GM23338 (cell line): ENCODE measurements around the gene RNH1.

Experiments
- EZH2 ChIP-seq: fragments of 200-600 bp; sonication (generic); IDR thresholded peaks from one replicate; pipeline ENCODE4 v1.8.0; 2017; ENCODE audit warnings: antibody characterized with exemption, mild to moderate bottlenecking, low read depth; ENCODE audit not compliant: unreplicated experiment
- JUNB ChIP-seq: IDR thresholded peaks from one replicate; pipeline ENCODE4 v1.6.1; 2016; ENCODE audit warnings: antibody characterized with exemption; ENCODE audit not compliant: unreplicated experiment
- TF ChIP-seq, protein P1 (sequence below), 2 experiments: fragments of 200-600 bp in 1 of 2; sonication (generic) in 1 of 2; conservative IDR thresholded peaks; 2 replicates each; pipeline versions ENCODE4 v1.5.1 to v1.6.1; 2016 to 2017; ENCODE audit warnings: antibody characterized with exemption in 2 of 2, low read depth in 2 of 2, mild to moderate bottlenecking in 2 of 2, moderate library complexity in 1 of 2

GRCh38 chr11:452203-452744 lies 54.8 kb downstream of the RNH1 start:
- TF ChIP-seq, protein P1, sequence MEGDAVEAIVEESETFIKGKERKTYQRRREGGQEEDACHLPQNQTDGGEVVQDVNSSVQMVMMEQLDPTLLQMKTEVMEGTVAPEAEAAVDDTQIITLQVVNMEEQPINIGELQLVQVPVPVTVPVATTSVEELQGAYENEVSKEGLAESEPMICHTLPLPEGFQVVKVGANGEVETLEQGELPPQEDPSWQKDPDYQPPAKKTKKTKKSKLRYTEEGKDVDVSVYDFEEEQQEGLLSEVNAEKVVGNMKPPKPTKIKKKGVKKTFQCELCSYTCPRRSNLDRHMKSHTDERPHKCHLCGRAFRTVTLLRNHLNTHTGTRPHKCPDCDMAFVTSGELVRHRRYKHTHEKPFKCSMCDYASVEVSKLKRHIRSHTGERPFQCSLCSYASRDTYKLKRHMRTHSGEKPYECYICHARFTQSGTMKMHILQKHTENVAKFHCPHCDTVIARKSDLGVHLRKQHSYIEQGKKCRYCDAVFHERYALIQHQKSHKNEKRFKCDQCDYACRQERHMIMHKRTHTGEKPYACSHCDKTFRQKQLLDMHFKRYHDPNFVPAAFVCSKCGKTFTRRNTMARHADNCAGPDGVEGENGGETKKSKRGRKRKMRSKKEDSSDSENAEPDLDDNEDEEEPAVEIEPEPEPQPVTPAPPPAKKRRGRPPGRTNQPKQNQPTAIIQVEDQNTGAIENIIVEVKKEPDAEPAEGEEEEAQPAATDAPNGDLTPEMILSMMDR (conservative IDR thresholded peaks at IDR 0.05; ENCODE audit: low read depth in 2 of 2), result no peak
- TF ChIP-seq JUNB, result no peak
- no peak for TF ChIP-seq EZH2
